Measurements from ENCODE around the gene PRMT7.
A peak's percentile ranks its signal among the peaks of the same experiment; 100 is the strongest.

PRMT7 gene

DNA sequence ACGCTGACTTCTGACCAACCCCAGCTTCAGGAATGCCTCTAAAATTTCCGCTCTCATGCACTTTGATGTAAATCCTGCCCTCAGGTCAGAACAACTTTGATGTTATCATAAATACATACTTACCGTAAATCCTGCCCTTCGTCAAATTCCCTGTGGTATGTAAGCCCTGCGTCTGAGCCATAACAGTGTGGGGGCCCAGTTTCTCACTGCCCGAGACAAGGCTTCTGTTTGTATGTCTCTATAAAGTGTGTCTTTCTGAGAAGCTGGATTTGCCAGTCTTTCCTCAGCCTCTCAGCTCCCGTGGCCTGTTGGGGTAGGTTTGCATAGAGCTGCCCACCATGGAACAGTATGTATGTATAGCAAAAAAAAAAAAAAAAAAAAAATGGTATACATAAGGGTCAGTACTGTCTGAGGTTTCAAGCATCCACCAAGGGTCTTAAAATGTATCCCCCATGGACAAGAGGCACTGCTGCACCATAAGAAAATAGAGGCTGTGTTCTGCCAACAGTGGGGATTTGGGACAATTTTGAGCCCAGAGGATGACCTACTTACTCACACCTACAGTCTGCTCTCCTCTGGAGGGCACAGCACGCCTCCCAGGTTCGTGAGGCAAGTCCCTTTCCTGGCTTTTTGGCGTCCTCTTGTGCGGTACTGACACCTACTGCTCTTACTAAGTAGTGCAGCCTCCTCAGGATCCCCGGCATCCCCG is 17.5 kb downstream of the PRMT7 start:
- no peak overlapping the region for H2AK5ac ChIP-seq (ENCODE audit: low read length)
- no peak overlapping the region for H3K23ac ChIP-seq (ENCODE audit: low read length)
- H3K9ac ChIP-seq (ENCODE audit: low read length), result no peak overlapping the region
- peaks cover 17 to 18% of the 10 kb centered on the region in 2 experiments for H3K36me3 ChIP-seq (ENCODE audit: control insufficient read depth in 1 of 2, insufficient read depth in 2 of 2, low read length in 2 of 2)
- peak overlapping the region; percentile 59 for H3K4me2 ChIP-seq (ENCODE audit: low read length)
- H4K91ac ChIP-seq (ENCODE audit: low read depth, low read length), result peak overlapping the region; percentile 66
- no peak overlapping the region for H4K8ac ChIP-seq (ENCODE audit: low read depth, low read length)
- DNase-seq, result peak; percentile 91 to 99
- H3K27me3 ChIP-seq (ENCODE audit: insufficient read depth, low read length), result no peaks in the 10 kb centered on the region
- peaks cover 10% of the 10 kb centered on the region for H3K79me1 ChIP-seq (ENCODE audit: low read length)
- no peak overlapping the region for H3K4ac ChIP-seq (ENCODE audit: low read depth, low read length)
- no peak overlapping the region for H2BK12ac ChIP-seq (ENCODE audit: low read length)
- peak overlapping the region; percentile 94 for H3K27ac ChIP-seq (ENCODE audit: low read depth, low read length)
- no peak overlapping the region for H3K18ac ChIP-seq (ENCODE audit: low read length)
- H3K9me3 ChIP-seq (ENCODE audit: insufficient read depth, low read depth, low read length), result no peaks in the 10 kb centered on the region
- no peak overlapping the region for H3K4me3 ChIP-seq (ENCODE audit: low read depth, low read length)
- H2AFZ ChIP-seq (ENCODE audit: insufficient read depth, low read length, poor library complexity), result no peak overlapping the region
- H2BK5ac ChIP-seq (ENCODE audit: low read depth, low read length, poor library complexity), result peak overlapping the region; percentile 61
- no peak overlapping the region for H4K12ac ChIP-seq (ENCODE audit: low read depth, low read length)
- no CpG with 5 or more reads among the region's 13 CpGs for WGBS (ENCODE audit: extremely low coverage, insufficient coverage, insufficient read length)
- H3K4me1 ChIP-seq (ENCODE audit: control insufficient read depth in 1 of 2, insufficient read depth in 2 of 2, low read length in 2 of 2), result peaks cover 22 to 29% of the 10 kb centered on the region in 2 experiments
- H3K79me2 ChIP-seq (ENCODE audit: control insufficient read depth, insufficient read depth, low read length, poor library complexity), result no peaks in the 10 kb centered on the region
- no peak overlapping the region for H3K14ac ChIP-seq (ENCODE audit: low read length)
- no peak overlapping the region for H2BK120ac ChIP-seq (ENCODE audit: insufficient read depth, low read length, poor library complexity)

DNA sequence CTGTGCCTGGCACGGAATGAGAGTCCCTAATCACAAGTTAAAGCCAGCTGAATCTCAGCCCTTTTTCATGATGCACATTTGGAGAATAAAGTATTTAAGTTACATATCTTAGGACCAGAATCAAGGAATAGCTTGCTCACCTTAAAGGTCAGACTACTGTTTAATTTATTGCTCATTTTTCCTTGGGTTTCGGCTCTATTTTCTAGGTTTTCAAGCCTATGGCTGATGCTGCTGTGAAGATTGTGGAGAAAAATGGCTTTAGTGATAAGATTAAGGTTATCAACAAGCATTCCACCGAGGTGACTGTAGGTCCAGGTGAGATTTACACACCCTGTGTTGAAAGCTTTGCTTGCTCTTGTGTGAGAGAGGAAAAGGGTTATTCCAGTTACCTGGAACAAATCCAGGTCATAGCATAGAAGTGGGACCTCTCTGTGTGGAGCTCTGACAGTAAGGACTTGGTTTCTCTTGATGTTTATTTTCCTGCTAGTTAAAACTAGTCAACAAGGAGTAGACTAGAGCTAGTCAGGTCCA is 18.1 kb downstream of the PRMT7 start:
- no peak overlapping the region for H3K9ac ChIP-seq (ENCODE audit: low read length)
- DNase-seq, result peak; percentile 64 to 76
- H3K18ac ChIP-seq (ENCODE audit: low read length), result no peak overlapping the region
- no peak overlapping the region for H3K4ac ChIP-seq (ENCODE audit: low read depth, low read length)
- H3K79me2 ChIP-seq (ENCODE audit: control insufficient read depth, insufficient read depth, low read length, poor library complexity), result no peaks in the 10 kb centered on the region
- H3K4me1 ChIP-seq (ENCODE audit: control insufficient read depth in 1 of 2, insufficient read depth in 2 of 2, low read length in 2 of 2), result peaks cover 24 to 30% of the 10 kb centered on the region in 2 experiments
- H3K79me1 ChIP-seq (ENCODE audit: low read length), result peaks cover 10% of the 10 kb centered on the region
- H3K9me3 ChIP-seq (ENCODE audit: insufficient read depth, low read depth, low read length), result no peaks in the 10 kb centered on the region
- H4K12ac ChIP-seq (ENCODE audit: low read depth, low read length), result no peak overlapping the region
- no peak overlapping the region for H2BK5ac ChIP-seq (ENCODE audit: low read depth, low read length, poor library complexity)
- H2BK12ac ChIP-seq (ENCODE audit: low read length), result no peak overlapping the region
- H3K23ac ChIP-seq (ENCODE audit: low read length), result no peak overlapping the region
- H3K27me3 ChIP-seq (ENCODE audit: insufficient read depth, low read length), result no peaks in the 10 kb centered on the region
- H2BK120ac ChIP-seq (ENCODE audit: insufficient read depth, low read length, poor library complexity), result no peak overlapping the region
- no peak overlapping the region for H3K14ac ChIP-seq (ENCODE audit: low read length)
- no peak overlapping the region for H3K4me2 ChIP-seq (ENCODE audit: low read length)
- H3K4me3 ChIP-seq (ENCODE audit: low read depth, low read length), result no peak overlapping the region
- no peak overlapping the region for H4K8ac ChIP-seq (ENCODE audit: low read depth, low read length)
- peaks cover 16 to 17% of the 10 kb centered on the region in 2 experiments for H3K36me3 ChIP-seq (ENCODE audit: control insufficient read depth in 1 of 2, insufficient read depth in 2 of 2, low read length in 2 of 2)
- no peak overlapping the region for H2AK5ac ChIP-seq (ENCODE audit: low read length)
- H2AFZ ChIP-seq (ENCODE audit: insufficient read depth, low read length, poor library complexity), result no peak overlapping the region
- peak overlapping the region; percentile 66 for H4K91ac ChIP-seq (ENCODE audit: low read depth, low read length)
- no CpG with 5 or more reads among the region's 3 CpGs for WGBS (ENCODE audit: extremely low coverage, insufficient coverage, insufficient read length)
- no peak overlapping the region for H3K27ac ChIP-seq (ENCODE audit: low read depth, low read length)

DNA sequence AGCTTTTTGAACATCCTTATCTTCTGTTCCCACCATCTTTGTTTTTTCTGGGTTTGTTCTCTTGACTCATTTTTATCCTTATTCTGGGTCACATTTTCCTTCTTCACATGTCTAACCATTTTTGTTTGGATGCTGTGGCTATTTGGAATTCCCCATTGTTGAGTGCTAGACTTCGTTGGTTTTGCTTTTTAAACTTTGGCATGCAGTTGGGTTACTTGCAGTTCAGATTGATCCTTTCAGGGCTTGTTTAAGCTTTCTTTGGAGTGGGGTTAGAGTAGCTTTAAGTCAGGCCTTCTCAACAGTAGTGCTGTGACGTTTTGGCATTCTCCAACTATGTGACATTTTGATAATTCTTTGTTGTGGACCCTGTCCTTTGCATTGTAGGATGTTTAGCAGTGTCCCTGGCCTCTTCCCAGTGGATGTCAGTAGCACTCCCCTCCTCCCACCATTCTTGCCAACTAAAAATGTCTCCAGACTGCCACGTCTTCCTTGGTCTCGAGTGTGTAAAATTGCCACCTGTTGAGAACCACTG is 21.1 kb downstream of the PRMT7 start:
- WGBS (ENCODE audit: extremely low coverage, insufficient coverage, insufficient read length), result no CpG with 5 or more reads among the region's 4 CpGs
- Histone ChIP-seq H3K79me2 (ENCODE audit: control insufficient read depth, insufficient read depth, low read length, poor library complexity) (no peaks in the 10 kb centered on the region), H3K9ac (ENCODE audit: low read length) (no peak overlapping the region)

DNA sequence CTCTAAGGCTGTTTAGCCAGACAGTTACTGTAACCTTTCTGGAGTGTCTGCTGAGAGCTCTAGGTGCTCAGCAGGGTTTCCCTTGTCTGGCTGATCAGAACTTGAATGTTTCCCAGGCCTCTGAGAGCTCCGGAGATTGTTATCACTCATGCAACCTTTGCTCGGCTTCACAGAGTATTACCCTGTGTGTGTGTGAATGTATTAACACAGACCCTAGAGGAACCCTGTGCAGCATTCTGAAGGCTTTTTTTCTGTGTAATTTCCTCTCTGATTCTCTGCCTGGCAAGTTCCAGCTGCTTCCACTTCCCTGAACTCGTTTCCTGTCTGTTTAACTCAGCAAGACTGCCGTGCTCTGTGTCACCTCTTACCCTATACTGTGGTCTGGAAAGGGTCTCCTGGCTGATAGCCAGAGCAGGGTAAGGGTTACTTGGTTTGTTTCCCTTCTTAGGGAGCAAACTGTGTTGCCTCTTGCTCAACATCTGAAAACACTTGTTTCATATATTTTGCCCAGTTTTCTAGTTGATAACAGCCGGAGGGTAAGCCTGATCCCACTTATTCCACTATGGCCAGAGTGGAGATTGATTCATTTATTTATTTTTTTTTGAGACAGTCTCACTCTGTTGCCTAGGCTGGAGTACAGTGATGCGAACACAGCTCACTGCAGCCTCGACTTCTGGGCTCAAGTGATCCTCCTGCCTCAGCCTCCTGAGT is 21.7 kb downstream of the PRMT7 start:
- H2AFZ ChIP-seq (ENCODE audit: insufficient read depth, low read length, poor library complexity), result no peak overlapping the region

More for the DNA sequence above, 21.1 kb downstream of the PRMT7 start:
- Histone ChIP-seq H3K27me3 (ENCODE audit: insufficient read depth, low read length) (no peaks in the 10 kb centered on the region), H3K4me2 (ENCODE audit: low read length) (peak overlapping the region; percentile 46), H3K18ac (ENCODE audit: low read length) (no peak overlapping the region), H3K27ac (ENCODE audit: low read depth, low read length) (peak overlapping the region; percentile 82), H2AFZ (ENCODE audit: insufficient read depth, low read length, poor library complexity) (no peak overlapping the region), H3K14ac (ENCODE audit: low read length) (no peak overlapping the region), H3K4me1 (ENCODE audit: control insufficient read depth in 1 of 2, insufficient read depth in 2 of 2, low read length in 2 of 2) (peaks cover 21 to 26% of the 10 kb centered on the region in 2 experiments), H3K36me3 (ENCODE audit: control insufficient read depth in 1 of 2, insufficient read depth in 2 of 2, low read length in 2 of 2) (peaks cover 3% of the 10 kb centered on the region in 2 experiments), H4K12ac (ENCODE audit: low read depth, low read length) (no peak overlapping the region), H3K23ac (ENCODE audit: low read length) (no peak overlapping the region), H3K79me1 (ENCODE audit: low read length) (peaks cover 10% of the 10 kb centered on the region), H3K4me3 (ENCODE audit: low read depth, low read length) (no peak overlapping the region), H4K91ac (ENCODE audit: low read depth, low read length) (peak overlapping the region; percentile 21), H4K8ac (ENCODE audit: low read depth, low read length) (peak overlapping the region; percentile 3), H2BK12ac (ENCODE audit: low read length) (no peak overlapping the region), H3K9me3 (ENCODE audit: insufficient read depth, low read depth, low read length) (no peaks in the 10 kb centered on the region), H3K4ac (ENCODE audit: low read depth, low read length) (no peak overlapping the region), H2BK5ac (ENCODE audit: low read depth, low read length, poor library complexity) (peak overlapping the region; percentile 5), H2BK120ac (ENCODE audit: insufficient read depth, low read length, poor library complexity) (no peak overlapping the region), H2AK5ac (ENCODE audit: low read length) (no peak overlapping the region)
- peak in 1 of 2 donors; percentile 59 for DNase-seq

More for the DNA sequence above, 21.7 kb downstream of the PRMT7 start:
- peaks cover 6 to 7% of the 10 kb centered on the region in 2 experiments for H3K36me3 ChIP-seq (ENCODE audit: control insufficient read depth in 1 of 2, insufficient read depth in 2 of 2, low read length in 2 of 2)
- no peak overlapping the region for H3K9ac ChIP-seq (ENCODE audit: low read length)
- no peak overlapping the region for H2BK120ac ChIP-seq (ENCODE audit: insufficient read depth, low read length, poor library complexity)
- H4K12ac ChIP-seq (ENCODE audit: low read depth, low read length), result no peak overlapping the region
- H4K91ac ChIP-seq (ENCODE audit: low read depth, low read length), result peak overlapping the region; percentile 57
- DNase-seq, result peak; percentile 62 to 65
- H3K14ac ChIP-seq (ENCODE audit: low read length), result peak overlapping the region; percentile 31
- no peaks in the 10 kb centered on the region for H3K9me3 ChIP-seq (ENCODE audit: insufficient read depth, low read depth, low read length)
- peak overlapping the region; percentile 18 for H2BK5ac ChIP-seq (ENCODE audit: low read depth, low read length, poor library complexity)
- H3K4me2 ChIP-seq (ENCODE audit: low read length), result peak overlapping the region; percentile 46
- H2BK12ac ChIP-seq (ENCODE audit: low read length), result peak overlapping the region; percentile 81
- H3K79me2 ChIP-seq (ENCODE audit: control insufficient read depth, insufficient read depth, low read length, poor library complexity), result no peaks in the 10 kb centered on the region
- H3K23ac ChIP-seq (ENCODE audit: low read length), result no peak overlapping the region
- H3K27ac ChIP-seq (ENCODE audit: low read depth, low read length), result peak overlapping the region; percentile 82
- no peak overlapping the region for H3K4ac ChIP-seq (ENCODE audit: low read depth, low read length)
- no peak overlapping the region for H3K4me3 ChIP-seq (ENCODE audit: low read depth, low read length)
- H3K79me1 ChIP-seq (ENCODE audit: low read length), result peaks cover 6% of the 10 kb centered on the region
- H3K4me1 ChIP-seq (ENCODE audit: control insufficient read depth in 1 of 2, insufficient read depth in 2 of 2, low read length in 2 of 2), result peaks cover 16 to 21% of the 10 kb centered on the region in 2 experiments
- H4K8ac ChIP-seq (ENCODE audit: low read depth, low read length), result no peak overlapping the region
- no peak overlapping the region for H3K18ac ChIP-seq (ENCODE audit: low read length)
- H3K27me3 ChIP-seq (ENCODE audit: insufficient read depth, low read length), result no peaks in the 10 kb centered on the region
- no peak overlapping the region for H2AK5ac ChIP-seq (ENCODE audit: low read length)
- WGBS (ENCODE audit: extremely low coverage, insufficient coverage, insufficient read length), result no CpG with 5 or more reads among the region's 7 CpGs
